H9 (cell line): ENCODE measurements around the gene HMX1. TPM values are rescaled to one million over a fixed set of nuclear protein-coding genes. Genes with fewer than 3 reads are reported as not detected.

Source experiments
- DNase-seq: peaks from one replicate; pipeline ENCODE4 v3.0.0-alpha.2; 2017
- H2AFZ ChIP-seq: one replicate; pipeline ENCODE4 v1.6.1; 2013; ENCODE audit warnings: mild to moderate bottlenecking, low read length, control low read depth, moderate library complexity
- H2AK5ac ChIP-seq: 2 replicates; pipeline ENCODE4 v1.6.1; 2013; ENCODE audit warnings: low read length, control low read depth, mixed read lengths; ENCODE audit not compliant: insufficient read length
- H2BK120ac ChIP-seq: one replicate; pipeline ENCODE4 v1.6.1; 2013; ENCODE audit warnings: low read depth, mild to moderate bottlenecking, low read length, control low read depth, inconsistent platforms; ENCODE audit not compliant: poor library complexity, severe bottlenecking
- H2BK12ac ChIP-seq: 2 replicates; pipeline ENCODE4 v1.6.1; 2013; ENCODE audit warnings: low read length, control low read depth, mixed read lengths, low read depth; ENCODE audit not compliant: insufficient read length
- H2BK15ac ChIP-seq: 2 replicates; pipeline ENCODE4 v1.6.1; 2013; ENCODE audit warnings: low read depth, low read length, control low read depth
- H2BK20ac ChIP-seq: one replicate; pipeline ENCODE4 v1.6.1; 2013; ENCODE audit warnings: low read depth, mild to moderate bottlenecking, low read length, control low read depth, inconsistent platforms; ENCODE audit not compliant: poor library complexity, severe bottlenecking
- H2BK5ac ChIP-seq: 2 replicates; pipeline ENCODE4 v1.6.1; 2013; ENCODE audit warnings: low read length, control low read depth, mixed read lengths; ENCODE audit not compliant: insufficient read length
- H3K14ac ChIP-seq: 2 replicates; pipeline ENCODE4 v1.6.1; 2013; ENCODE audit warnings: low read length, control low read depth; ENCODE audit not compliant: insufficient read depth
- H3K18ac ChIP-seq: 2 replicates; pipeline ENCODE4 v1.6.1; 2013; ENCODE audit warnings: low read depth, mild to moderate bottlenecking, mixed read lengths, low read length, control low read depth; ENCODE audit not compliant: insufficient read length
- H3K23ac ChIP-seq: 2 replicates; pipeline ENCODE4 v1.6.1; 2013; ENCODE audit warnings: low read length, control low read depth, mixed read lengths, low read depth; ENCODE audit not compliant: insufficient read length
- H3K23me2 ChIP-seq: 2 replicates; pipeline ENCODE4 v1.6.1; 2013; ENCODE audit warnings: low read depth, mild to moderate bottlenecking, mixed read lengths, low read length, control low read depth; ENCODE audit not compliant: insufficient read length, poor library complexity, severe bottlenecking
- H3K27ac ChIP-seq: 2 replicates; pipeline ENCODE4 v1.5.1; 2013; ENCODE audit warnings: low read length, control low read depth, mixed read lengths, low read depth; ENCODE audit not compliant: insufficient read length
- H3K27me3 ChIP-seq: 2 replicates; pipeline ENCODE4 v1.6.1; 2013; ENCODE audit warnings: low read length, control low read depth, inconsistent platforms; ENCODE audit not compliant: insufficient read depth
- H3K4ac ChIP-seq: 2 replicates; pipeline ENCODE4 v1.6.1; 2013; ENCODE audit warnings: low read depth, mild to moderate bottlenecking, control low read depth, inconsistent platforms, low read length, moderate library complexity
- H3K4me1 ChIP-seq: 2 replicates; pipeline ENCODE4 v1.6.1; 2013; ENCODE audit warnings: low read length, control low read depth, inconsistent platforms; ENCODE audit not compliant: insufficient read depth
- H3K4me2 ChIP-seq: 2 replicates; pipeline ENCODE4 v1.6.1; 2013; ENCODE audit warnings: low read length, control low read depth, mixed read lengths; ENCODE audit not compliant: insufficient read length, insufficient read depth
- H3K56ac ChIP-seq: 2 replicates; pipeline ENCODE4 v1.6.1; 2013; ENCODE audit warnings: low read depth, mild to moderate bottlenecking, mixed read lengths, low read length, control low read depth; ENCODE audit not compliant: insufficient read length
- H3K79me1 ChIP-seq: 2 replicates; pipeline ENCODE4 v1.6.1; 2013; ENCODE audit warnings: low read depth, mild to moderate bottlenecking, moderate library complexity, low read length, control low read depth, inconsistent platforms; ENCODE audit not compliant: insufficient read depth, poor library complexity, severe bottlenecking
- H3K79me2 ChIP-seq: 2 replicates; pipeline ENCODE4 v1.6.1; 2013; ENCODE audit warnings: low read length, control low read depth, inconsistent platforms; ENCODE audit not compliant: insufficient read depth
- H3K9ac ChIP-seq: 2 replicates; pipeline ENCODE4 v1.6.1; 2013; ENCODE audit warnings: low read length, control low read depth, mixed read lengths; ENCODE audit not compliant: insufficient read length; ENCODE audit errors: extremely low read depth
- H3K9me3 ChIP-seq: one replicate; pipeline ENCODE4 v1.6.1; 2013; ENCODE audit warnings: low read depth, low read length, inconsistent platforms; ENCODE audit not compliant: control insufficient read depth
- H3T11ph ChIP-seq: one replicate; pipeline ENCODE4 v1.6.1; 2013; ENCODE audit warnings: mild to moderate bottlenecking, low read length, control low read depth, inconsistent platforms
- H4K20me1 ChIP-seq: one replicate; pipeline ENCODE4 v1.6.1; 2013; ENCODE audit not compliant: control insufficient read depth, insufficient read length, insufficient read depth
- H4K5ac ChIP-seq: 2 replicates; pipeline ENCODE4 v1.6.1; 2013; ENCODE audit warnings: low read depth, mild to moderate bottlenecking, mixed read lengths, low read length, control low read depth; ENCODE audit not compliant: insufficient read length
- H4K8ac ChIP-seq: replicated peaks from 2 replicates; pipeline ENCODE4 v1.6.1; 2013; ENCODE audit warnings: low read length, control low read depth, mixed read lengths, low read depth; ENCODE audit not compliant: insufficient read length
- H4K91ac ChIP-seq: 2 replicates; pipeline ENCODE4 v1.6.1; 2013; ENCODE audit warnings: low read depth, mild to moderate bottlenecking, moderate library complexity, mixed read lengths, low read length, control low read depth; ENCODE audit not compliant: insufficient read length
- H3K27ac Mint-ChIP-seq, 3 experiments: 2 replicates in 2 of 3; 3 replicates in 1 of 3; pipeline ENCODE4 v1.8.0; 2020 to 2021; ENCODE audit warnings: mixed read lengths in 3 of 3, mild to moderate bottlenecking in 1 of 3, moderate library complexity in 1 of 3
- H3K27me3 Mint-ChIP-seq: 2 replicates; pipeline ENCODE4 v1.8.0; 2021; ENCODE audit warnings: low read depth, mild to moderate bottlenecking, moderate library complexity, mixed read lengths
- H3K36me3 Mint-ChIP-seq, 3 experiments: 2 replicates in 2 of 3; 3 replicates in 1 of 3; pipeline ENCODE4 v1.8.0; 2020 to 2021; ENCODE audit warnings: low read depth in 3 of 3, mixed read lengths in 3 of 3; ENCODE audit not compliant: insufficient read depth in 1 of 3
- H3K4me1 Mint-ChIP-seq, 2 experiments: 2 replicates each; pipeline ENCODE4 v1.8.0; 2020; ENCODE audit warnings: mixed read lengths in 2 of 2
- H3K4me3 Mint-ChIP-seq, 2 experiments: 2 replicates in 1 of 2; 3 replicates in 1 of 2; pipeline ENCODE4 v1.8.0; 2020 to 2021; ENCODE audit warnings: mild to moderate bottlenecking in 2 of 2, mixed read lengths in 2 of 2, moderate library complexity in 1 of 2
- H3K9me3 Mint-ChIP-seq, 2 experiments: 2 replicates in 1 of 2; 3 replicates in 1 of 2; pipeline ENCODE4 v1.8.0; 2020; ENCODE audit warnings: mild to moderate bottlenecking in 2 of 2, mixed read lengths in 2 of 2, moderate library complexity in 1 of 2
- WGBS: extraction: QIAGEN DNeasy Blood & Tissue Kit; methylation state at CpG from one replicate; pipeline ENCODE4 v1.1.7; 2013; ENCODE audit warnings: missing lambda C conversion rate, low lambda C conversion rate, mixed read lengths; ENCODE audit not compliant: insufficient read length; ENCODE audit errors: extremely low coverage; 5-methylcytosine and 5-hydroxymethylcytosine counted together
- total RNA-seq: library from RNA; stranded (reverse); gene quantifications from 2 replicates; pipeline ENCODE4 v1.2.1, GENCODE V29; 2021
- TF ChIP-seq, protein P1 (sequence below): fragments of 200-600 bp; sonication (generic); conservative IDR thresholded peaks from 3 replicates; pipeline ENCODE4 v1.8.0; 2021; ENCODE audit warnings: antibody characterized with exemption, mild to moderate bottlenecking

HMX1 gene
- total RNA-seq, 1 experiment from 2014 or later, result 0.26 TPM

DNA sequence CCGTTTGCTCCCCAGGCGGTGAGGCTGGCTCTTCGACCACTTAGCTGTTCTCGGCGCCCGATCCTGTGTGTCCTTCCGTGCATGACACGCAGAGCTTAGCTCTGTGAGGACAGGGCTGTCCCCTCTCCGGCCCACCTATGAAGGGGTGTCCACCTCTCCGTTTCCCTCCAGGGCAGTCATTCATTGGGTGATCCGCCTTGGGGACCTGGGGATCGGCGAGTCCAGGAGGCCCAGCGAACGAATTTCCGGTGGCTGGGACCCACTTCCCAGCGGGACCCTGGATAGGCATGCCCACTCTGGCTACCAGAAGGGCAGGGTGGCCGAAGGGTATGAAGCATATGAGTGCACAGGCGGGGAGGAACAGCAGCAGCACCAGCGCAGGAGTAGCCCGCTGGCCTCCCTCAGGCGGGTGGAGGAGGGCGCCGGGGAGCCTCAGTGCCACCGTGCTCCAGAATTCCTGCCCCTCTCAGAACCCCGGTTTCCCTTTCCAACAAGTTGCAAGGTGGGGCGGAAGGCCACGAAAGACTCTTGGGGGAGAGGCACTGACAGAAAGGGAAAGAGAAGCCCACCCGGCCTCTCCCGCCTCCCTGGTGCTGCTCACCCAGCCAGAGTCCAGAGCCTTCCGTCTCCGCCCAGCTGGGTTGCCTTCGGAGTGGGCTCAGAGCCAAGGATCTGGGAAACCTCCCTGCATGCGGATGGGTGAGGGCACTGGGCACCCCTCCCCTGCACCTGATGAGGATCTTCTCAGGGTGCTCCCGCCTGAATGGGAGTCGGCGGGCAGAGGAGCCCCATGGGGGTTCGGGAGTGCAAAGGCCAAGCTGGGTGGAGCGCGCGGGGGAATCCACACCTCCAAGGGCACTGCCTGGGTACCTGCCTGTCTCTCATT, 8.6 kb downstream of the HMX1 start:
- peaks cover 94% of the 10 kb centered on the region for H3K27me3 ChIP-seq
- H3K79me1 ChIP-seq, result no peaks in the 10 kb centered on the region
- no peaks in the 10 kb centered on the region for H3K4me1 ChIP-seq
- no peak overlapping the region for H3K4ac ChIP-seq
- H3K9me3 ChIP-seq, result no peaks in the 10 kb centered on the region
- no peak overlapping the region for H3K27ac ChIP-seq
- H3T11ph ChIP-seq, result no peak overlapping the region
- H3K18ac ChIP-seq, result no peak overlapping the region
- H2AK5ac ChIP-seq, result no peak overlapping the region
- Mint-ChIP-seq H3K27me3 (peaks cover 96% of the 10 kb centered on the region), H3K36me3 (peaks cover 0 to 2% (median 0%) of the 10 kb centered on the region in 3 experiments; a peak in 2 of 7 replicates), H3K9me3 (peaks cover 0 to 3% of the 10 kb centered on the region in 2 experiments; a peak in 2 of 5 replicates), H3K4me1 (peaks cover 5 to 27% of the 10 kb centered on the region in 2 experiments), H3K27ac (no peak overlapping the region), H3K4me3 (no peak overlapping the region)
- no peak overlapping the region for H4K5ac ChIP-seq
- no peaks in the 10 kb centered on the region for H4K20me1 ChIP-seq
- no peak overlapping the region for H3K14ac ChIP-seq
- H3K4me2 ChIP-seq, result no peak overlapping the region
- H4K91ac ChIP-seq, result no peak overlapping the region
- no CpG with 5 or more reads among the region's 41 CpGs for WGBS
- H2AFZ ChIP-seq, result no peak overlapping the region
- H2BK12ac ChIP-seq, result no peak overlapping the region
- no peak overlapping the region for H4K8ac ChIP-seq
- H3K23ac ChIP-seq, result no peak overlapping the region
- H3K9ac ChIP-seq, result no peak overlapping the region
- no peak overlapping the region for H3K56ac ChIP-seq
- H2BK20ac ChIP-seq, result no peak overlapping the region
- H2BK5ac ChIP-seq, result no peak overlapping the region
- TF ChIP-seq, protein P1, sequence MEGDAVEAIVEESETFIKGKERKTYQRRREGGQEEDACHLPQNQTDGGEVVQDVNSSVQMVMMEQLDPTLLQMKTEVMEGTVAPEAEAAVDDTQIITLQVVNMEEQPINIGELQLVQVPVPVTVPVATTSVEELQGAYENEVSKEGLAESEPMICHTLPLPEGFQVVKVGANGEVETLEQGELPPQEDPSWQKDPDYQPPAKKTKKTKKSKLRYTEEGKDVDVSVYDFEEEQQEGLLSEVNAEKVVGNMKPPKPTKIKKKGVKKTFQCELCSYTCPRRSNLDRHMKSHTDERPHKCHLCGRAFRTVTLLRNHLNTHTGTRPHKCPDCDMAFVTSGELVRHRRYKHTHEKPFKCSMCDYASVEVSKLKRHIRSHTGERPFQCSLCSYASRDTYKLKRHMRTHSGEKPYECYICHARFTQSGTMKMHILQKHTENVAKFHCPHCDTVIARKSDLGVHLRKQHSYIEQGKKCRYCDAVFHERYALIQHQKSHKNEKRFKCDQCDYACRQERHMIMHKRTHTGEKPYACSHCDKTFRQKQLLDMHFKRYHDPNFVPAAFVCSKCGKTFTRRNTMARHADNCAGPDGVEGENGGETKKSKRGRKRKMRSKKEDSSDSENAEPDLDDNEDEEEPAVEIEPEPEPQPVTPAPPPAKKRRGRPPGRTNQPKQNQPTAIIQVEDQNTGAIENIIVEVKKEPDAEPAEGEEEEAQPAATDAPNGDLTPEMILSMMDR, result no peak
- H2BK120ac ChIP-seq, result no peak overlapping the region
- H3K23me2 ChIP-seq, result peaks cover 3% of the 10 kb centered on the region
- no peak for DNase-seq
- H3K79me2 ChIP-seq, result no peaks in the 10 kb centered on the region
- no peak overlapping the region for H2BK15ac ChIP-seq
